Measurements from ENCODE around the gene ACAD9.

DNA sequence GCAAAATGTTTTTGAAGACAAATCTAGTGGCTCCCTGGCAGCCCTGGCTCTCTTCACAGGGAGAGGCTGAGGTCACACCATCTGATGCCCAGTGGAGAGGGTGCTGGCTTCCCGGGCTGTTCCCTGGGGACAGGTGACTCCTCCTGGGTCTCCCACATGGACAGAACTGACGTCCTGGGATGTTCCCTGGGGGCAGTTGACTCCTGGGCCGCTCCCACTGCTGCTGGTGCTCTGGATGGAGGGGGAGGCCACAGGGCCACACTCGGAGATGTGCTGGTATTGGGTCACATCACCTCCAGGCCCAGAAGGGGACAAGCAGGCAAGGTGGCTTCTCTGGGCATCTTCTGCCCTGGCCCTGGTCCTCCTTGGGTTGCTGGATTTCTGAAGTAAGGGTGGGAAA lies 27.8 kb upstream of the ACAD9 start:
- TF ChIP-seq, protein P1, sequence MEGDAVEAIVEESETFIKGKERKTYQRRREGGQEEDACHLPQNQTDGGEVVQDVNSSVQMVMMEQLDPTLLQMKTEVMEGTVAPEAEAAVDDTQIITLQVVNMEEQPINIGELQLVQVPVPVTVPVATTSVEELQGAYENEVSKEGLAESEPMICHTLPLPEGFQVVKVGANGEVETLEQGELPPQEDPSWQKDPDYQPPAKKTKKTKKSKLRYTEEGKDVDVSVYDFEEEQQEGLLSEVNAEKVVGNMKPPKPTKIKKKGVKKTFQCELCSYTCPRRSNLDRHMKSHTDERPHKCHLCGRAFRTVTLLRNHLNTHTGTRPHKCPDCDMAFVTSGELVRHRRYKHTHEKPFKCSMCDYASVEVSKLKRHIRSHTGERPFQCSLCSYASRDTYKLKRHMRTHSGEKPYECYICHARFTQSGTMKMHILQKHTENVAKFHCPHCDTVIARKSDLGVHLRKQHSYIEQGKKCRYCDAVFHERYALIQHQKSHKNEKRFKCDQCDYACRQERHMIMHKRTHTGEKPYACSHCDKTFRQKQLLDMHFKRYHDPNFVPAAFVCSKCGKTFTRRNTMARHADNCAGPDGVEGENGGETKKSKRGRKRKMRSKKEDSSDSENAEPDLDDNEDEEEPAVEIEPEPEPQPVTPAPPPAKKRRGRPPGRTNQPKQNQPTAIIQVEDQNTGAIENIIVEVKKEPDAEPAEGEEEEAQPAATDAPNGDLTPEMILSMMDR (IDR thresholded peaks at IDR 0.05 in 2 of 3, conservative IDR thresholded peaks at IDR 0.05 in 1 of 3; ENCODE audit: insufficient read depth in 2 of 3, low read depth in 1 of 3, low read length in 3 of 3) = no peak
- TF ChIP-seq RBFOX2 (IDR thresholded peaks at IDR 0.05; ENCODE audit: low read depth, low read length) (no peak), TBP (optimal IDR thresholded peaks at IDR 0.05; ENCODE audit: low read depth, low read length) (no peak), CTBP1 (IDR thresholded peaks at IDR 0.05; ENCODE audit: borderline replicate concordance) (no peak), MXI1 (IDR thresholded peaks at IDR 0.05; ENCODE audit: low read depth, low read length) (no peak), BCL6 (CRISPR knock-in tag; IDR thresholded peaks at IDR 0.05) (no peak)
